ENCODE data around the gene FUT7. TPM values are rescaled to one million over a fixed set of nuclear protein-coding genes. Genes with fewer than 3 reads are reported as not detected.

Gene FUT7
- total and polyA plus RNA-seq, 9 of the 15 experiments (the other 6 are each of a cell fraction or from before 2014, with no cell fraction given) = not detected

GRCh38 chr9:137035507-137035834 lies 3.6 kb upstream of the FUT7 start:
- CTCF ChIA-PET (ENCODE audit: low intra/inter-chr PET ratio) = interaction anchor here (2.2 to 3.7 kb wide), 2 partner anchors 87 to 248 kb away, joined by 10 to 47 read pairs; no protein-coding TSS in a partner anchor
- no peak for TF ChIP-seq TEAD2 (tag; IDR thresholded peaks at IDR 0.05)
- TF ChIP-seq CCNT2 (IDR thresholded peaks at IDR 0.05; ENCODE audit: borderline replicate concordance, extremely low read depth, insufficient read length, low read depth, low read length) = no peak
- TF ChIP-seq KLF16 (IDR thresholded peaks at IDR 0.05) = 0 out of 2 replicates have a peak, but pooled peaks have one; percentile 2
- TF ChIP-seq, protein P1, sequence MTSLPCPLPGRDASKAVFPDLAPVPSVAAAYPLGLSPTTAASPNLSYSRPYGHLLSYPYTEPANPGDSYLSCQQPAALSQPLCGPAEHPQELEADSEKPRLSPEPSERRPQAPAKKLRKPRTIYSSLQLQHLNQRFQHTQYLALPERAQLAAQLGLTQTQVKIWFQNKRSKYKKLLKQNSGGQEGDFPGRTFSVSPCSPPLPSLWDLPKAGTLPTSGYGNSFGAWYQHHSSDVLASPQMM (CRISPR knock-in tag; IDR thresholded peaks at IDR 0.05) = no peak
- no peak for TF ChIP-seq HINFP (tag; conservative IDR thresholded peaks at IDR 0.05; ENCODE audit: low read depth)
- TF ChIP-seq ESRRA (IDR thresholded peaks at IDR 0.05; ENCODE audit: borderline replicate concordance, low read depth) = 0 out of 2 replicates have a peak, but pooled peaks have one; percentile 0
- TF ChIP-seq, protein P2, sequence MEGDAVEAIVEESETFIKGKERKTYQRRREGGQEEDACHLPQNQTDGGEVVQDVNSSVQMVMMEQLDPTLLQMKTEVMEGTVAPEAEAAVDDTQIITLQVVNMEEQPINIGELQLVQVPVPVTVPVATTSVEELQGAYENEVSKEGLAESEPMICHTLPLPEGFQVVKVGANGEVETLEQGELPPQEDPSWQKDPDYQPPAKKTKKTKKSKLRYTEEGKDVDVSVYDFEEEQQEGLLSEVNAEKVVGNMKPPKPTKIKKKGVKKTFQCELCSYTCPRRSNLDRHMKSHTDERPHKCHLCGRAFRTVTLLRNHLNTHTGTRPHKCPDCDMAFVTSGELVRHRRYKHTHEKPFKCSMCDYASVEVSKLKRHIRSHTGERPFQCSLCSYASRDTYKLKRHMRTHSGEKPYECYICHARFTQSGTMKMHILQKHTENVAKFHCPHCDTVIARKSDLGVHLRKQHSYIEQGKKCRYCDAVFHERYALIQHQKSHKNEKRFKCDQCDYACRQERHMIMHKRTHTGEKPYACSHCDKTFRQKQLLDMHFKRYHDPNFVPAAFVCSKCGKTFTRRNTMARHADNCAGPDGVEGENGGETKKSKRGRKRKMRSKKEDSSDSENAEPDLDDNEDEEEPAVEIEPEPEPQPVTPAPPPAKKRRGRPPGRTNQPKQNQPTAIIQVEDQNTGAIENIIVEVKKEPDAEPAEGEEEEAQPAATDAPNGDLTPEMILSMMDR (IDR thresholded peaks at IDR 0.05 in 2 of 3, conservative IDR thresholded peaks at IDR 0.05 in 1 of 3; ENCODE audit: insufficient read depth in 2 of 3, low read depth in 1 of 3, low read length in 3 of 3) = peak in 1 of 3 experiments; percentile 22; a peak in 1 of 6 replicates
- TF ChIP-seq, protein P3, sequence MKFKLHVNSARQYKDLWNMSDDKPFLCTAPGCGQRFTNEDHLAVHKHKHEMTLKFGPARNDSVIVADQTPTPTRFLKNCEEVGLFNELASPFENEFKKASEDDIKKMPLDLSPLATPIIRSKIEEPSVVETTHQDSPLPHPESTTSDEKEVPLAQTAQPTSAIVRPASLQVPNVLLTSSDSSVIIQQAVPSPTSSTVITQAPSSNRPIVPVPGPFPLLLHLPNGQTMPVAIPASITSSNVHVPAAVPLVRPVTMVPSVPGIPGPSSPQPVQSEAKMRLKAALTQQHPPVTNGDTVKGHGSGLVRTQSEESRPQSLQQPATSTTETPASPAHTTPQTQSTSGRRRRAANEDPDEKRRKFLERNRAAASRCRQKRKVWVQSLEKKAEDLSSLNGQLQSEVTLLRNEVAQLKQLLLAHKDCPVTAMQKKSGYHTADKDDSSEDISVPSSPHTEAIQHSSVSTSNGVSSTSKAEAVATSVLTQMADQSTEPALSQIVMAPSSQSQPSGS (CRISPR knock-in tag; IDR thresholded peaks at IDR 0.05) = no peak
- TF ChIP-seq TCF7 (IDR thresholded peaks at IDR 0.05; ENCODE audit: borderline replicate concordance) = no peak
- TF ChIP-seq KDM2B (CRISPR knock-in tag; IDR thresholded peaks at IDR 0.05) = no peak
- no peak for TF ChIP-seq RAD51 (IDR thresholded peaks at IDR 0.05; ENCODE audit: borderline replicate concordance, low read depth)
- TF ChIP-seq POLR3G (IDR thresholded peaks at IDR 0.05; ENCODE audit: extremely low read depth, insufficient read length, insufficient replicate concordance) = no peak
- TF ChIP-seq ZNF655 (CRISPR knock-in tag; IDR thresholded peaks at IDR 0.05) = no peak
- no peak for TF ChIP-seq SMAD2 (IDR thresholded peaks at IDR 0.05; ENCODE audit: low read depth, low read length)
- TF ChIP-seq PTRF (tag; IDR thresholded peaks at IDR 0.05) = no peak
- TF ChIP-seq ZNF217 (CRISPR knock-in tag; IDR thresholded peaks at IDR 0.05) = no peak

More at GRCh38 chr9:137035507-137035834, 3.6 kb upstream of the FUT7 start:
- POLR2A ChIA-PET = interaction anchor here (0.6 to 1.8 kb wide), 9 partner anchors 9 to 475 kb away, joined by 3 to 8 read pairs (median 3); partner anchors contain the start of genes DPP7 and SAPCD2
- H3K9me1 ChIP-seq (ENCODE audit: control insufficient read depth, insufficient read depth, low read length) = no peaks in the 10 kb centered on the region
- H3K4me2 ChIP-seq (ENCODE audit: insufficient read depth, low read length) = no peak overlapping the region
- FAIRE-seq = no peak
- H3K27me3 ChIP-seq (ENCODE audit: control insufficient read depth in 2 of 2, insufficient read depth in 2 of 2, low read length in 2 of 2) = peaks cover 0 to 16% of the 10 kb centered on the region in 2 experiments; a peak in 1 of 5 replicates
- H3K27ac ChIP-seq (ENCODE audit: extremely low read depth, low read depth, low read length) = no peak overlapping the region
- 20% methylated on average over 8 of the region's 9 CpGs for WGBS (ENCODE audit: insufficient coverage, low coverage, missing lambda C conversion rate)
- no peaks in the 10 kb centered on the region for H3K36me3 ChIP-seq (ENCODE audit: control insufficient read depth, insufficient read depth, low read length)
- ATAC-seq = peak; percentile 62
- H3K9ac ChIP-seq (ENCODE audit: insufficient read depth in 1 of 2, low read depth in 2 of 2, low read length in 2 of 2) = no peak overlapping the region
- intact Hi-C loops (cut with micrococcal nuclease) (loop anchor here (1.0 to 2.0 kb wide), 4 partner anchors 31 to 193 kb away; partner anchors contain the start of gene AJM1), in situ Hi-C loops (cut with MboI) (loop anchor here (5.0 kb wide), 2 partner anchors 88 to 263 kb away; partner anchors contain the start of gene C8G)
- no peaks in the 10 kb centered on the region for H3K79me2 ChIP-seq (ENCODE audit: control insufficient read depth, insufficient read depth, low read length)
- peaks cover 0 to 69% of the 10 kb centered on the region in 2 experiments; a peak in 3 of 5 replicates for H3K4me1 ChIP-seq (replicated peaks in 1 of 2; ENCODE audit: control insufficient read depth in 2 of 2, insufficient read depth in 2 of 2, low read length in 2 of 2)
- no peak overlapping the region for H3K4me3 ChIP-seq
- no peaks in the 10 kb centered on the region for H3K9me3 ChIP-seq (replicated peaks; ENCODE audit: control insufficient read depth, insufficient read depth, low read depth, low read length)
- H4K20me1 ChIP-seq (replicated peaks; ENCODE audit: control insufficient read depth, insufficient read depth, low read length) = no peaks in the 10 kb centered on the region
- peak in 1 of 4 experiments; percentile 24 for DNase-seq (ENCODE audit: extremely low read depth in 1 of 4, low spot score in 3 of 4)
- no TSS peak for BruUV-seq (replicated peaks)
- 0 out of 2 replicates have a peak overlapping the region, but pooled peaks have one; percentile 37 for H2AFZ ChIP-seq (ENCODE audit: low read depth, low read length)
